ENCODE measurements around the gene GAREM2. TPM values are rescaled to one million over a fixed set of nuclear protein-coding genes. Genes with fewer than 3 reads are reported as not detected.

Gene GAREM2
- total RNA-seq, 1 experiment from 2014 or later, result 2.6 TPM

GRCh38 chr2:26157580-26157979 lies 15.3 kb upstream of the GAREM2 start:
- no peak for TF ChIP-seq CTCF (IDR thresholded peaks at IDR 0.05; ENCODE audit: unreplicated experiment)
- no peak for DNase-seq
- H3K36me3 Mint-ChIP-seq (ENCODE audit: insufficient read depth, unreplicated experiment), result no peaks in the 10 kb centered on the region
- no peaks in the 10 kb centered on the region for H3K9me3 Mint-ChIP-seq (ENCODE audit: low read depth, unreplicated experiment)
- H3K4me1 Mint-ChIP-seq (ENCODE audit: low read depth, unreplicated experiment), result peaks cover 8% of the 10 kb centered on the region
- BruUV-seq (replicated peaks), result no TSS peak
- intact Hi-C loops (cut with micrococcal nuclease; ENCODE audit: unreplicated experiment), result no loop called here
- H3K4me3 Mint-ChIP-seq (ENCODE audit: low read depth, unreplicated experiment), result no peak overlapping the region
- no peak overlapping the region for H3K27ac Mint-ChIP-seq (ENCODE audit: unreplicated experiment)
- H3K27me3 Mint-ChIP-seq (ENCODE audit: unreplicated experiment), result no peaks in the 10 kb centered on the region
- CTCF ChIA-PET, result interaction anchor here (0.7 kb wide), 1 partner anchor 166 kb away, joined by 3 read pairs; no protein-coding TSS in a partner anchor

GRCh38 chr2:26161926-26162325 lies 11.0 kb upstream of the GAREM2 start:
- H3K9me3 Mint-ChIP-seq (ENCODE audit: low read depth, unreplicated experiment), result no peaks in the 10 kb centered on the region
- intact Hi-C loops (cut with micrococcal nuclease; ENCODE audit: unreplicated experiment), result no loop called here

GRCh38 chr2:26162963-26163362 lies 9.9 kb upstream of the GAREM2 start:
- no TSS peak for BruUV-seq (replicated peaks)
- intact Hi-C loops (cut with micrococcal nuclease; ENCODE audit: unreplicated experiment), result no loop called here
- Mint-ChIP-seq H3K4me3 (ENCODE audit: low read depth, unreplicated experiment) (no peak overlapping the region), H3K27ac (ENCODE audit: unreplicated experiment) (no peak overlapping the region), H3K27me3 (ENCODE audit: unreplicated experiment) (no peaks in the 10 kb centered on the region), H3K36me3 (ENCODE audit: insufficient read depth, unreplicated experiment) (no peaks in the 10 kb centered on the region), H3K4me1 (ENCODE audit: low read depth, unreplicated experiment) (peaks cover 6% of the 10 kb centered on the region), H3K9me3 (ENCODE audit: low read depth, unreplicated experiment) (no peaks in the 10 kb centered on the region)
- CTCF ChIA-PET, result no interaction called here
- DNase-seq, result no peak
- TF ChIP-seq CTCF (IDR thresholded peaks at IDR 0.05; ENCODE audit: unreplicated experiment), result no peak

More at GRCh38 chr2:26161926-26162325, 11.0 kb upstream of the GAREM2 start:
- TF ChIP-seq CTCF (IDR thresholded peaks at IDR 0.05; ENCODE audit: unreplicated experiment), result no peak
- CTCF ChIA-PET, result no interaction called here
- no peaks in the 10 kb centered on the region for H3K27me3 Mint-ChIP-seq (ENCODE audit: unreplicated experiment)
- no peak for DNase-seq
- no peak overlapping the region for H3K27ac Mint-ChIP-seq (ENCODE audit: unreplicated experiment)
- peaks cover 8% of the 10 kb centered on the region for H3K4me1 Mint-ChIP-seq (ENCODE audit: low read depth, unreplicated experiment)
- no peaks in the 10 kb centered on the region for H3K36me3 Mint-ChIP-seq (ENCODE audit: insufficient read depth, unreplicated experiment)
- no TSS peak for BruUV-seq (replicated peaks)
- no peak overlapping the region for H3K4me3 Mint-ChIP-seq (ENCODE audit: low read depth, unreplicated experiment)

GRCh38 chr2:26164231-26164630 lies 8.7 kb upstream of the GAREM2 start:
- CTCF ChIA-PET, result no interaction called here
- Mint-ChIP-seq H3K27me3 (ENCODE audit: unreplicated experiment) (no peaks in the 10 kb centered on the region), H3K27ac (ENCODE audit: unreplicated experiment) (no peak overlapping the region), H3K4me3 (ENCODE audit: low read depth, unreplicated experiment) (no peak overlapping the region), H3K4me1 (ENCODE audit: low read depth, unreplicated experiment) (no peaks in the 10 kb centered on the region), H3K36me3 (ENCODE audit: insufficient read depth, unreplicated experiment) (no peaks in the 10 kb centered on the region), H3K9me3 (ENCODE audit: low read depth, unreplicated experiment) (no peaks in the 10 kb centered on the region)
- intact Hi-C loops (cut with micrococcal nuclease; ENCODE audit: unreplicated experiment), result no loop called here
- DNase-seq, result no peak
- BruUV-seq (replicated peaks), result no TSS peak
- TF ChIP-seq CTCF (IDR thresholded peaks at IDR 0.05; ENCODE audit: unreplicated experiment), result no peak

Measured in Calu3 (cell line).